ENCODE measurements around the gene PSME1.

DNA sequence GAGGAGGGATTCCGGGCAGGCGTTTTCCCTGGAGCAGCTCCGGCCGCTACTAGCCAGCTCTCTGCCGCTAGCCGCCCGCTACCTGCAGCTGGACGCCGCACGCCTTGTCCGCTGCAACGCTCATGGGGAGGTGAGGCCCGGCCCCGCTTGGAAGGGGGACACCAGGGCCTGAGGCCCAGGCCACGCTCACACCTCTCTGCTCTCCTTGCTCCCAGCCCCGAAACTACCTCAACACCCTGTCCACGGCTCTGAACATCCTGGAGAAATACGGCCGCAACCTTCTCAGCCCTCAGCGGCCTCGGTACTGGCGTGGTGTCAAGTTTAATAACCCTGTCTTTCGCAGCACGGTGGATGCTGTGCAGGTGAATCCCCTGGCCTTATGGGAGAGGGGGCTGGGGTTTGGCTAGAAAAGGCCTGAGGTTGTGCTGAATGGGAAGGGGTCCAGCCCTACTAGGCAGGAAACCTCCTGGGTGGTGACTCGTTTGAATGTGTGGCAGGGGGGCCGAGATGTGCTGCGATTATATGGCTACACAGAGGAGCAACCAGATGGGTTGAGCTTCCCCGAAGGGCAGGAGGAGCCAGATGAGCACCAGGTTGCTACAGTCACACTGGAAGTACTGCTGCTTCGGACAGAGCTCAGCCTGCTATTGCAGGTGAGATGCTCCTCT, 11.9 kb downstream of the PSME1 start:
- TF ChIP-seq, protein P1, sequence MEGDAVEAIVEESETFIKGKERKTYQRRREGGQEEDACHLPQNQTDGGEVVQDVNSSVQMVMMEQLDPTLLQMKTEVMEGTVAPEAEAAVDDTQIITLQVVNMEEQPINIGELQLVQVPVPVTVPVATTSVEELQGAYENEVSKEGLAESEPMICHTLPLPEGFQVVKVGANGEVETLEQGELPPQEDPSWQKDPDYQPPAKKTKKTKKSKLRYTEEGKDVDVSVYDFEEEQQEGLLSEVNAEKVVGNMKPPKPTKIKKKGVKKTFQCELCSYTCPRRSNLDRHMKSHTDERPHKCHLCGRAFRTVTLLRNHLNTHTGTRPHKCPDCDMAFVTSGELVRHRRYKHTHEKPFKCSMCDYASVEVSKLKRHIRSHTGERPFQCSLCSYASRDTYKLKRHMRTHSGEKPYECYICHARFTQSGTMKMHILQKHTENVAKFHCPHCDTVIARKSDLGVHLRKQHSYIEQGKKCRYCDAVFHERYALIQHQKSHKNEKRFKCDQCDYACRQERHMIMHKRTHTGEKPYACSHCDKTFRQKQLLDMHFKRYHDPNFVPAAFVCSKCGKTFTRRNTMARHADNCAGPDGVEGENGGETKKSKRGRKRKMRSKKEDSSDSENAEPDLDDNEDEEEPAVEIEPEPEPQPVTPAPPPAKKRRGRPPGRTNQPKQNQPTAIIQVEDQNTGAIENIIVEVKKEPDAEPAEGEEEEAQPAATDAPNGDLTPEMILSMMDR (IDR thresholded peaks at IDR 0.05) = no peak
- TF ChIP-seq, protein P2, sequence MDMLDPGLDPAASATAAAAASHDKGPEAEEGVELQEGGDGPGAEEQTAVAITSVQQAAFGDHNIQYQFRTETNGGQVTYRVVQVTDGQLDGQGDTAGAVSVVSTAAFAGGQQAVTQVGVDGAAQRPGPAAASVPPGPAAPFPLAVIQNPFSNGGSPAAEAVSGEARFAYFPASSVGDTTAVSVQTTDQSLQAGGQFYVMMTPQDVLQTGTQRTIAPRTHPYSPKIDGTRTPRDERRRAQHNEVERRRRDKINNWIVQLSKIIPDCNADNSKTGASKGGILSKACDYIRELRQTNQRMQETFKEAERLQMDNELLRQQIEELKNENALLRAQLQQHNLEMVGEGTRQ (CRISPR knock-in tag; IDR thresholded peaks at IDR 0.05) = no peak
- no peak for TF ChIP-seq TEAD4 (CRISPR knock-in tag; IDR thresholded peaks at IDR 0.05)
- no peak for TF ChIP-seq KAT7 (CRISPR knock-in tag; IDR thresholded peaks at IDR 0.05; ENCODE audit: borderline replicate concordance)
- TF ChIP-seq GABPB1 (CRISPR knock-in tag; IDR thresholded peaks at IDR 0.05) = no peak
- no peak for TF ChIP-seq ZNF416 (CRISPR knock-in tag; IDR thresholded peaks at IDR 0.05)
- TF ChIP-seq ZNF671 (CRISPR knock-in tag; IDR thresholded peaks at IDR 0.05) = no peak
- TF ChIP-seq, protein P3, sequence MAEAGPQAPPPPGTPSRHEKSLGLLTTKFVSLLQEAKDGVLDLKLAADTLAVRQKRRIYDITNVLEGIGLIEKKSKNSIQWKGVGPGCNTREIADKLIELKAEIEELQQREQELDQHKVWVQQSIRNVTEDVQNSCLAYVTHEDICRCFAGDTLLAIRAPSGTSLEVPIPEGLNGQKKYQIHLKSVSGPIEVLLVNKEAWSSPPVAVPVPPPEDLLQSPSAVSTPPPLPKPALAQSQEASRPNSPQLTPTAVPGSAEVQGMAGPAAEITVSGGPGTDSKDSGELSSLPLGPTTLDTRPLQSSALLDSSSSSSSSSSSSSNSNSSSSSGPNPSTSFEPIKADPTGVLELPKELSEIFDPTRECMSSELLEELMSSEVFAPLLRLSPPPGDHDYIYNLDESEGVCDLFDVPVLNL (CRISPR knock-in tag; IDR thresholded peaks at IDR 0.05; ENCODE audit: borderline replicate concordance, low read depth) = no peak
- TF ChIP-seq, protein P4, sequence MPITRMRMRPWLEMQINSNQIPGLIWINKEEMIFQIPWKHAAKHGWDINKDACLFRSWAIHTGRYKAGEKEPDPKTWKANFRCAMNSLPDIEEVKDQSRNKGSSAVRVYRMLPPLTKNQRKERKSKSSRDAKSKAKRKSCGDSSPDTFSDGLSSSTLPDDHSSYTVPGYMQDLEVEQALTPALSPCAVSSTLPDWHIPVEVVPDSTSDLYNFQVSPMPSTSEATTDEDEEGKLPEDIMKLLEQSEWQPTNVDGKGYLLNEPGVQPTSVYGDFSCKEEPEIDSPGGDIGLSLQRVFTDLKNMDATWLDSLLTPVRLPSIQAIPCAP (CRISPR knock-in tag; IDR thresholded peaks at IDR 0.05) = no peak

Measured in WTC11 (cell line).